ENCODE measurements around the gene MSH2.

MSH2 gene

DNA sequence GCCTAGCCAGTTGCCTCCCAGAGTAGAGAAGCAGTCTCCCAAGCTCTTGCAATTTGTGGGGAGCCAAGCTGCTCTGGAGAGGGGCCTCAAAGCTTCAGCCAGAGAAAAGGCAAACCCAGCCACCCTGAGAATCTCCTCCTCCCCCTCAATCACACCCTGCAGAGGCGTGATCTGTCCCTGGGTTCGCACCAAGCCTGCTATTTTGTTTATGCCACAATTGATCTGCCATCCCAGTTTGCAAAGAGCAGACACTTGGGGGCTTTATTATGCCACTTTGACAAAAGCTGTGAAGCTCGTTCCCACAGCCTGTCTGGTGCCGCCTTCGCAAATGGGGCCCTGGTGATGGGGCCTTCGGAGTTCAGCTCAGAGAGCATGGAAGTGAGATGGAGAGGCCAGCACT lies 125.5 kb downstream of the MSH2 start:
- no peak for DNase-seq (ENCODE audit: low spot score)
- TF ChIP-seq, protein P1, sequence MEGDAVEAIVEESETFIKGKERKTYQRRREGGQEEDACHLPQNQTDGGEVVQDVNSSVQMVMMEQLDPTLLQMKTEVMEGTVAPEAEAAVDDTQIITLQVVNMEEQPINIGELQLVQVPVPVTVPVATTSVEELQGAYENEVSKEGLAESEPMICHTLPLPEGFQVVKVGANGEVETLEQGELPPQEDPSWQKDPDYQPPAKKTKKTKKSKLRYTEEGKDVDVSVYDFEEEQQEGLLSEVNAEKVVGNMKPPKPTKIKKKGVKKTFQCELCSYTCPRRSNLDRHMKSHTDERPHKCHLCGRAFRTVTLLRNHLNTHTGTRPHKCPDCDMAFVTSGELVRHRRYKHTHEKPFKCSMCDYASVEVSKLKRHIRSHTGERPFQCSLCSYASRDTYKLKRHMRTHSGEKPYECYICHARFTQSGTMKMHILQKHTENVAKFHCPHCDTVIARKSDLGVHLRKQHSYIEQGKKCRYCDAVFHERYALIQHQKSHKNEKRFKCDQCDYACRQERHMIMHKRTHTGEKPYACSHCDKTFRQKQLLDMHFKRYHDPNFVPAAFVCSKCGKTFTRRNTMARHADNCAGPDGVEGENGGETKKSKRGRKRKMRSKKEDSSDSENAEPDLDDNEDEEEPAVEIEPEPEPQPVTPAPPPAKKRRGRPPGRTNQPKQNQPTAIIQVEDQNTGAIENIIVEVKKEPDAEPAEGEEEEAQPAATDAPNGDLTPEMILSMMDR (IDR thresholded peaks at IDR 0.05), result no peak
- H3K4me3 ChIP-seq, result no peak overlapping the region
- no peak overlapping the region for H3K27ac ChIP-seq

DNA sequence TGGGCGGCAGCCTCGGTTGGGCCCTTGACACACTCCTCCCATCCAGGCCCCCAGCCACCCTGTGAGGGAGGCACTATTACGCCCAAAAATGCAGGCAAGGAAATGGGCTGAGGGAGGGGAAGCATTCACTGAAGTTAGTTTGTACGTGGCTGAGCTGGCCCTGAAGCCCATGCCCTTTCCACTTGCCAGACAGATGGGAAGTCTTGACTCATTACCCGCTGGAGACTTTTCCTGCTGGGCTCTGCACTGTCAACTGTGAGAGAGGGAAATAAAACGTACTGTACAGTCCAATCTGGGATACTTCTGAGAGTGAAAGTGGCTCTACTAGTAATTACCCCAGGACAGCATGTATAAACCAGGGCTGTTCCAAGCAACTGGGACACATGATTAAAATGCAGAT lies 125.9 kb downstream of the MSH2 start:
- DNase-seq (ENCODE audit: low spot score), result no peak
- H3K4me3 ChIP-seq, result no peak overlapping the region
- TF ChIP-seq, protein P1 (IDR thresholded peaks at IDR 0.05), result no peak
- no peak overlapping the region for H3K27ac ChIP-seq

DNA sequence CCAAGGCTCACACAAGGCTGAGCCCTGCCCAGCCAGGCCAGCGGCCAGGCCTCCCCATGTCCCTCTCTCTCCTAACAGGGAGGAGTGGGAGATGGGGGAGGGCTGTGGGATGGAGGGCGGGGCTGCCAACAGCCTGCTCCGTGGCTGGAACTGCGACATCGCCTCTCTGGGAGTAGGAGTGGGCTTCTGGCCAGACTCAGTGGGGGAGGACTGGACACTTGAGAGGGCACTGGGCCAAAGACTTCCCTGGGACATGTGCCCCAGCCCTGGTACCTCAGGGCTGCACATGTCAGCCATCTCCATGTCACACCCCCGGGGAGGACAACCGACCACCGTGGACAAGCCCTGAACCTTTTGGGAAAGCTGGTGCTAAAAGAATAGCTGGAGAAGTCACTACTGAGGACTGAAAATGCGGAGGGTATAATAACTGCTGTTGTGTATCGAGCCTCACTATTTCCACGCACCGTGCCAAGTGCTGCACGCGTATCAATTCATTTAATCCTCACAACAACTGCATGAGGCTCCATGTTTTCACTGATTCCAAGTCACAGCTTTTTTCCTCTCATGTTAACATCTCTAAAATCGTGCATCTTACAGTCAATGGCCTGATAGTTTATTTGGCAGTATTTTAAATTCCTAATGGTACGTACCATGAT lies 127.3 kb downstream of the MSH2 start:
- H3K27ac ChIP-seq, result no peak overlapping the region

DNA sequence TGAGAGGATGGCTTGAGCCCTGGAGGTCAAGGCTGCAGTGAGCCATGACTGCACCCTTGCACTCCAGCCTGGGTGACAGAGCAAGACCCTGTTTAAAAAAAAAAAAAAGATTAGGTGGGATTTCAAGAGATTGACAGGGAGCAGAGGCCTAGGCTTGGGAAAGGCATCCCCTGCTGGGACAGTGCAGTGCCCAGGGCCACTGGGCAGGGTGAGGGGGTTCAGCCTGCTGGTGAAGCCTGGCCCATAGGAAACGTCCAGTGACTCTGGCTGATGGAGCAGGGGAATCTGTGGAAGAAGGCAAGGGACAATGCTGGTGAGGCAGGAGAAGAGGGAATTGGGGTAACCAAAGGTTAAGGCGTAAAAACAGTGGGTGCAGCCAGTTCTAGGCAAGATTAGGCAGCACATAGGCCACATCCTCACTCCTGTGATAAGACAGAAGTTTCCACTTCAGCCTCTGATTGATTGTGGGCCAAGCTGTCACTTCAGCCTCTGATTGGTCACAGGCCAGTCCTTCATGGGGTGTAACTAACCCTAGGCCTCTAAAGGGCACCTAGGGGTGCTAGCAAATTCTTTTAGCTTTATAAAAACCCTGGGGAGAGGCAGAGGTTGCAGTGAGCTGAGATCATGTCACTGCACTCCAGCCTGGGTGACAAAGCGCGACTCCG lies 128.6 kb downstream of the MSH2 start:
- no peak for DNase-seq (ENCODE audit: low spot score)
- Histone ChIP-seq H3K4me3 (no peak overlapping the region), H3K27ac (no peak overlapping the region)
- TF ChIP-seq, protein P1 (IDR thresholded peaks at IDR 0.05), result no peak

More for the DNA sequence above, 127.3 kb downstream of the MSH2 start:
- TF ChIP-seq, protein P1 (IDR thresholded peaks at IDR 0.05), result no peak
- H3K4me3 ChIP-seq, result no peak overlapping the region
- DNase-seq (ENCODE audit: low spot score), result no peak

Measured in coronary artery (tissue), 2 donors.